ENCODE results near the gene DHRS2. TPM values are rescaled to one million over a fixed set of nuclear protein-coding genes. Genes with fewer than 3 reads are reported as not detected.

The DHRS2 gene
- total and polyA plus RNA-seq, 2 of the 13 experiments (the other 11 are each of a cell fraction or from before 2014, with no cell fraction given): 1,621 to 3,021 TPM

- TF ChIP-seq ZBTB10 (CRISPR knock-in tag; IDR thresholded peaks at IDR 0.05; ENCODE audit: borderline replicate concordance): peak; percentile 75; the same call in 1 of the 2 replicates
- TF ChIP-seq ISL2 (CRISPR knock-in tag; IDR thresholded peaks at IDR 0.05): 0 out of 2 replicates have a peak, but pooled peaks have one; percentile 20
- TF ChIP-seq RARG (CRISPR knock-in tag; IDR thresholded peaks at IDR 0.05; ENCODE audit: low read depth): no peak
- no peak for TF ChIP-seq ZNF234 (CRISPR knock-in tag; conservative IDR thresholded peaks at IDR 0.05)
- no peak for TF ChIP-seq CEBPB (IDR thresholded peaks at IDR 0.05; ENCODE audit: borderline replicate concordance, low read depth, low read length)
- TF ChIP-seq POGZ (CRISPR knock-in tag; IDR thresholded peaks at IDR 0.05): no peak
- no peak for TF ChIP-seq CCAR2 (optimal IDR thresholded peaks at IDR 0.05; ENCODE audit: low read depth, low read length)
- TF ChIP-seq ZBTB38 (CRISPR knock-in tag; IDR thresholded peaks at IDR 0.05): no peak
- 0 out of 2 replicates have a peak, but pooled peaks have one; percentile 7 for TF ChIP-seq HNF4A (CRISPR knock-in tag; IDR thresholded peaks at IDR 0.05)
- TF ChIP-seq NCOA2 (CRISPR knock-in tag; IDR thresholded peaks at IDR 0.05): peak; percentile 13; the same call in 1 of the 2 replicates
- TF ChIP-seq ZNF430 (CRISPR knock-in tag; IDR thresholded peaks at IDR 0.05): no peak
- peak; percentile 35 for TF ChIP-seq FOXA3 (CRISPR knock-in tag; IDR thresholded peaks at IDR 0.05)
- TF ChIP-seq RARA (CRISPR knock-in tag; IDR thresholded peaks at IDR 0.05): peak; percentile 85
- TF ChIP-seq ATF1 (CRISPR knock-in tag; IDR thresholded peaks at IDR 0.05): 0 out of 2 replicates have a peak, but pooled peaks have one; percentile 32
- no peak for TF ChIP-seq CREBL2 (CRISPR knock-in tag; IDR thresholded peaks at IDR 0.05; ENCODE audit: borderline replicate concordance)
- 0 out of 4 replicates have a peak, but pooled peaks of 1 of the 2 experiments have one; percentile 15 for TF ChIP-seq NR2F1 (CRISPR knock-in tag; IDR thresholded peaks at IDR 0.05)
- peak; percentile 67 for TF ChIP-seq BCL6 (CRISPR knock-in tag; IDR thresholded peaks at IDR 0.05)
- no peak for TF ChIP-seq ZNF639 (CRISPR knock-in tag; conservative IDR thresholded peaks at IDR 0.05)
- TF ChIP-seq MED8 (CRISPR knock-in tag; IDR thresholded peaks at IDR 0.05; ENCODE audit: insufficient replicate concordance): no peak
- TF ChIP-seq ZNF614 (CRISPR knock-in tag; IDR thresholded peaks at IDR 0.05; ENCODE audit: borderline replicate concordance): 0 out of 2 replicates have a peak, but pooled peaks have one; percentile 25
- TF ChIP-seq MTA1 (CRISPR knock-in tag; IDR thresholded peaks at IDR 0.05; ENCODE audit: borderline replicate concordance): no peak
- no peak for TF ChIP-seq SOX13 (IDR thresholded peaks at IDR 0.05)
- TF ChIP-seq SOX13 (CRISPR knock-in tag; conservative IDR thresholded peaks at IDR 0.05 in 1 of 2, IDR thresholded peaks at IDR 0.05 in 1 of 2): peak in 1 of 2 experiments; percentile 70; a peak in 2 of 4 replicates
- no peak for TF ChIP-seq ATRX (CRISPR knock-in tag; IDR thresholded peaks at IDR 0.05; ENCODE audit: borderline replicate concordance)
- peak; percentile 36; the same call in 1 of the 2 replicates for TF ChIP-seq CBFB (CRISPR knock-in tag; IDR thresholded peaks at IDR 0.05)
- TF ChIP-seq ZBTB20 (CRISPR knock-in tag; IDR thresholded peaks at IDR 0.05; ENCODE audit: borderline replicate concordance, low read depth): 0 out of 2 replicates have a peak, but pooled peaks have one; percentile 23
- no peak for TF ChIP-seq NFE2L2 (IDR thresholded peaks at IDR 0.05; ENCODE audit: low read length)
- TF ChIP-seq ZNF644 (CRISPR knock-in tag; IDR thresholded peaks at IDR 0.05; ENCODE audit: low read depth): 0 out of 2 replicates have a peak, but pooled peaks have one; percentile 47
- no peak for TF ChIP-seq GATAD1 (CRISPR knock-in tag; IDR thresholded peaks at IDR 0.05)
These were observed 18.6 kb upstream of the DHRS2 start (continued) for GRCh38 chr14:23617539-23617938.

Data from HepG2 (cell line).